Activated CD4-positive, alpha-beta T cell treated with anti-CD3 and anti-CD28 coated beads, Interleukin-2, amount 50 U/mL, for 16 hours (primary cell): ENCODE data around the gene LMF1.
"Not testable (repeated sequence)": the region's sequence is repeated elsewhere in the genome, so short reads cannot be mapped to it uniquely, and the experiment has no call there.

Source experiments
- DNase-seq: peaks from one replicate; pipeline ENCODE4 v3.0.0-alpha.2; 2020

LMF1 gene

DNA sequence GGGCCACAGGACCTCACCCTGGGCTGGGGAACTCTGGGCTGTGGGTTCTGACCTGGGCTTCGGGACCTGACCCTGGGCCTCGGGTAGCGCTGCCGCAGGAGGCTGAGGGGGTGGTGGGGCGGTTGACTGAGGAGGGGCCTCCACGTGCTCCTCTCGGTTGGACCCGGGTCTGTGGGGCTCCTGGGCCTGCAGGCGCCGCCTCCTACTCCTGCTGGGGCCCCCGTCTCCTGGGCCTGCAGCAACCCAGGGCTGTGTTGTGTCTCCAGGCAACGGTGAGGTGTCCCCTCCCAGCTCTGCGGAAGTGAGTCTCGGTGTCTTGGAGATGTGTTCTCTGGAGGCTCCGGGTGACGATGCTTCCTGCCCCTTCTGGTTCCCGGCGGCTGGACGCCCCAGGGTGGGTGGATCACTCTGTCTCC lies 128.7 kb downstream of the LMF1 start:
- no peak for DNase-seq

DNA sequence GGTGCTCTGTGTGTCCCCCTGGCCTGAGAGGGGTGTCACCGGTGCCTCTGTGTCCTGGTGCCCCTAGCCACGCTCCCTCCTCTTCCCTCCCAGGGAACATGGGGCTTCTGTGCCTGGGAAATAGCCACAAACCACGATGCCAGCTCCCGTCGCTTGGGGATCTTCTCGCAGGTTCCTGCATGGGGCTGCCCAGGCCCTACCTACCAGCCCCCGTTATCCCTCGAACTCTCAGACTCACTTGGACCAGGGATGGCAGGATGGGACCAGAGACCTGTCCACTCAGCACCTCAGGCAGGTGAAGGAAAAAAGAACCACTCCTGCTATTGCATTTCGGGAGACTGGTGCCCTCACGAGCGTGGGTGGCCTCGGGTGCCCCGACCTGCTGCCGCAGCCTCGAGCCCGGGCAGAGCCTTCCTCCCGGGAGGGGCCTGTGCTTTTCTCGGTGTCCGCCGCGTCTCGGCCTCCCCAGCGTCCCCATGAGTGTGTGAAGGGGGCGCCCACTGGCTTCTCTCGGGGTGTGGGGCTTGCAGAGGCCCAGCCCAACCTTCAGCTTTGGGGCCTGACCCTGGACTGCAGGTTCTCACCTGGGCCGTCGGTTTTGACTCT lies 129.2 kb downstream of the LMF1 start:
- no peak for DNase-seq

DNA sequence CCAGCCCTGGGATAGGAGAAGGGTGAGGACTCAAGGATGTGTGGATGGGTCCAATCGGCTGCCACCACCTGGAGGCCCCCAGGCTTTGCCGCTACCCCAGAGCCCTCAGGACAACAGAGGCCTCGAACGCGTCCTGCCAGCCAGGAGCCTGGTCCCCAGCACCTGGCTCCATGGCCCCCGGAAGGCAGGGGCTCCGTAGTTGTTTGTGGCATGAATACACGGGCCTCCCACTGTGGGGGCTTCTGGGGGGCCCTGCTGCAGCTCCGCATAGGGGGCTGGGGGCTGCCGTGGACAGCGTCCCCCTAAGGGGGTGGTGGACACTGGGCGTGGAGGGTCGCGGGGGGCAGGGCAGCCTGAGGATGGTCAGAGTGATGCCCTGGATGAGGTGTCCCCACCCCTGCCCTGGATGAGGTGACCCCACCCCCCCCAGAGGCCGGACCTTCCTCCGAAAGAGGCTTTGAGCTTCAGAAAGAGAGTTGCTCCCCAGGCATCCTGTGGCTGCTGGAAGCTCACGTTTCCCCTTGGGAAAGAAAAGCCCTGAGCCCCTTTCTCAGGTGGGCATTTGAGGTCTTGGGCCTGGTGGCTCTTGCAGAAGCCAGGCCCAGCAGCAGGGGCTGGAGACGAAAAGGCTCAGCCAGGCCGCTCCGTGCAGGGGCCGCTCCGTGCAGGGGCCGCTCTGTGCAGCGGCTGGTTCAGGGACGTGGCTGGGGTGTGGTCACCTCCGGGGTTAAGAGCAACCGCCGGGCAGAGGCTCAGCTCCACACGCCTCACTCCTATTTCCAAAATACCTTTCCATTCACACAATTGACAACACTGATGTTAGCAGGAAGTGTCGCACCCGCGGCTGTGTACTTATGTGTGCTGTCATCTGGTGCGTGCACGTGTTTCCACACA lies 130.0 kb downstream of the LMF1 start:
- DNase-seq: no peak

DNA sequence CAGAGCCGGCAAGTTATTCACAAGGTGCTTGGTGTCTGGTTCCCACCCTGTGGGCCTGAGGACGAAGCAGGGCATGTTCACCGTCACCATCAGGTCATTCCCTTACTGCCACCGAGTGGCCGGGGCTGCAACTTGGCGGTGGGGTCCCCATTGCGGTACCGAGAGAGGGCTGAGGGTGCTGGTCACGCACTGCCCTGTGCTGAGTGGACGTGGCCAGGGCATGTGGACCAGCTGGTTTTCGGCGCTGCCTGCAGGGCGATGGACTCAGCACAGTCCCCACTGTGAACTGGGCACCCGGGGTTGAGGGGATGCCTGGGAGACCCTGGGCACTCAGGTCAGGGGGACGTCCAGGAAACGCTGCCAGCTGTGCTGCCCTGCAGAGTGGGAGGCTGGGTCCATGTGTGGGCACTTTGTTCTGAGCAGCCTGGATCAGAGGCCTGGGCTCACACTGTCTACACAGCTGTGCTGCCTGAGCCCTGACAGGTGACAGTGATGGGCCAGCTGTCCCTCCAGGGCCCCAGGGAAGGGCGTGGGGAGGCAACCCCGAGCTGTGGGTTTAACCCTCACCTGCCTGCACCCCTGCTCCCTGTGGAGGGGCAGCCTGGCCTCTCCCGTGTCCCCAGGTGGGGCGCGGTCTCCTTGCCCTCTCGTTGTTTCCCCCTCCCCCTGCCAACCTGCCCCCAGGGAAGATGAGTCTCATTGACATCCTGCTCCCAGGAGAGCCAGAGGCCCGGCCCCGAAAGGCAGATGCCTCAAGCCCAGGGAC lies 131.0 kb downstream of the LMF1 start:
- no peak for DNase-seq

DNA sequence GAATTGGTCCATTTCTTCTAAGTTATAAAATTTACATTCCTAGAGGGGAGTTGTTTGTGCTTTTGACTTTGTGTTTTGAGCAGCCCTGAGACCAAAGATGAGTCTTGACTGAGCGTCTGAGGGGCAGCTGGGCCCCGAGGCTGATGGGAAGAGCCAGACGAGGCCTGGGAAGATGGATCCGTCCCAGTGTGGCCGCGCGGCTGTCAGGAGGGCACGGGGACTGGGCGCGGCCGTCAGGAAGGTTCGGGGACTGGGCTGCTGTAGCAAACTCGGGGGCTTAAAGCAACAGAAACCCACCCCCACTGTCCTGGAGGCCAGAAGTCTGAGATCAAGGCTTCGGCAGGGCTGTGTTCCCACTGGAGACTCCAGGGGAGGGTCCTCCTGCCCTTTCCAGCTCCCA lies 132.0 kb downstream of the LMF1 start:
- DNase-seq: no peak

DNA sequence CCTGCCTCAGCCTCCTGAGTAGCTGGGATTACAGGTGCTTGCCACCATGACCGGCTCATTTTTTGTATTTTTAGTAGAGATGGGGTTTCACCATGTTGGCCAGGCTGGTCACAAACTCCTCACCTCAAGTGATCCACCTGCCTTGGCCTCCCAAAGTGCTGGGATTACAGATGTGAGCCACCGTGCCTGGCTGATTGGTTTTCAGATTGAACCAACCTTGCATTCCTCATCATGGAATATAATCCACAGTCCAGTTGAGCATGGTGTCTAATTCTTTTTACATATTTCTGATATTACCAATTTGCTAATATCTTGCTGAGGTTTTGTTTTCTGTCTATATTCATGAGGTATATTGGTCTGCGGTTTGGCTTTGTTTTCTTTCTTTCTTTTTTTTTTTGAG lies 134.0 kb downstream of the LMF1 start:
- not testable (repeated sequence) for DNase-seq

DNA sequence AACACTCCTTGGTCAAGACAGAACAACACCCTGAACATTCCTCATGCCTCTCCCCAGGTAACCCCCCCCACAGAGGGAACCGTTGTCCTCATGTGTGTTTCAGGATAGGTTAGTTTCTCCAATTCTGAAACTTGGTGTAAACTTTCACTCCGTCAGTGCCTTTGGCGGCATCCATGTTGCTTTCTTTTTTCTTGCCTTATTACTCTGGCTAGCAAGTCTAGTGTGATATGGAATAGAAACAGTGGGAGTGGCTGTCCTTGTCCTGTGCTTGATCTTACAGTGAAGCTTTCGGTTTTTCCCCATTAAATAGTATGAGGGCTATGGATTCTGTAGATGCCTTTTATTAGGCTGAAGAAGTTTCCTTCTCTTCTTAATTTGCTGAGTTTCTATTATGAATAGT lies 134.6 kb downstream of the LMF1 start:
- DNase-seq: no peak

DNA sequence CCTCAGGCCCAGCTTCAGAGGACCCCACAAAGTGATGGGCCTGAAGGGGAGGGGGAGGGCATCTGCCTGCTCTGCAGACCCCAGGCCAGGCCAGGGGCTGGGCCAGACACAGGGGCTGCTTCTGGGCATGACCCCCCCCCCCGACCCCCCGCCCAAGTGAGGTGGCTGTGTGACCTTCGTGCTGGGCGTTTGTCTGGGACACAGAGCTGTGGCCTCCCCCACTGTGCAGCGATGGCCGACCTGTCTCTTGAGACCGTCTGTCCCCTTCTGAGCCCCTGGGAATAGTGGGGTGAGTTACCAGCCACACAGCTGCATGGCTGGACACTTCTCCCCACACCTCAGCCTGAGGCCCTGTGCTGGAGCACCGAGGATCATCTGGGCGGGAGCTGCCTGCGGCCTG lies 135.4 kb downstream of the LMF1 start:
- DNase-seq: no peak

DNA sequence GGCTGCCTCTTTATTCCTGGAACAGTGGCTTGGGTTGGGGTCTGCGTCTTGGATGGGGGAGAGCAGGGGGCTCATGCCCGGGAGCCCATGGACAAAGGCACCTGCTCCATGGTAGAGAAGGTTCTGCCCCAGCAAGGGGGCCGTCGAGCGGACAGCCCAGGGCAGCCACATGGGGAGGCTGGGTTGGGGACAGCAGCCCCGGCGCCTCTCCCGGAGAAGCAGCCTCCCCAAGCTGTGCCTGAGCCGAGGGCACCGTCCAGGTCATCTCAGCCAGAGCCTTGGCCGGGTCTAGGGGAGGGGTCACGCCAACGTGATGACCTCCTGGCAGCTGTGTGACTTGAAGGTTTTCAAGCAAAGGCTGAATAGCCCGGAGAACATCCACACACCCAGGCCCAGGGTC lies 137.4 kb downstream of the LMF1 start:
- no peak for DNase-seq

DNA sequence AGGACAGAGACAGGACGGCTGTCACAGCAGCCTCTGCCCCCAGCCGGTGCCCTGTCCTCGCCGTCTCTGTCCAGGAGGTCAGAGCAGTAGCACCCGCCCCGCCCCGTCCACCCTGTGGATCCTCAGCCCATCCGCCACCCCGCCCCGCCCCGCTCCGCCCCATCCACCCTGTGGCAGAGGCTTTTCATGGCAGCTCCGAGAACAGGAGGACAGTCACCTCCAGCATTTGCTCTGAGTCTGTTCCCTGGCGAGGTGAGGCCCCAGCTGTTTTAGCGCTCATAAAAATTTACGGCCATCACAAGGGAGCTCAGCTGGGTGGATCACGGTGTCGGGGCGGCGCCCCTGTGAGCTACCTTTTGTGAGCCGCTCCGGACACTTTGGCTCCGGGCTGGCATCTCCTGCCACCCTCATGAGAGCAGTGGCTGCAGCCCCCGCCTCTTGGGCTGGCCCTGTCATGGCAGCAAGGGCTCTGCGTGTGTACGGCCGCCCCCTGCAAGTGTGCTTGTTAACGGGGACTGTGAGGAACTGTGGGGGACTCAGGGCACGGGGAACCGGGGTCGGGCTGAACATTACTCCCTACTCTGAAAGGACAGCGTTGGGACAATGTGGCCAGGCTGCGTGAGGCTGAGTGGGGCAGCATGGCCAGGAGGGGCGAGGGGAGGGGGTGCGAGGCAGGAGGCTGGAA lies 138.0 kb downstream of the LMF1 start:
- no peak for DNase-seq

DNA sequence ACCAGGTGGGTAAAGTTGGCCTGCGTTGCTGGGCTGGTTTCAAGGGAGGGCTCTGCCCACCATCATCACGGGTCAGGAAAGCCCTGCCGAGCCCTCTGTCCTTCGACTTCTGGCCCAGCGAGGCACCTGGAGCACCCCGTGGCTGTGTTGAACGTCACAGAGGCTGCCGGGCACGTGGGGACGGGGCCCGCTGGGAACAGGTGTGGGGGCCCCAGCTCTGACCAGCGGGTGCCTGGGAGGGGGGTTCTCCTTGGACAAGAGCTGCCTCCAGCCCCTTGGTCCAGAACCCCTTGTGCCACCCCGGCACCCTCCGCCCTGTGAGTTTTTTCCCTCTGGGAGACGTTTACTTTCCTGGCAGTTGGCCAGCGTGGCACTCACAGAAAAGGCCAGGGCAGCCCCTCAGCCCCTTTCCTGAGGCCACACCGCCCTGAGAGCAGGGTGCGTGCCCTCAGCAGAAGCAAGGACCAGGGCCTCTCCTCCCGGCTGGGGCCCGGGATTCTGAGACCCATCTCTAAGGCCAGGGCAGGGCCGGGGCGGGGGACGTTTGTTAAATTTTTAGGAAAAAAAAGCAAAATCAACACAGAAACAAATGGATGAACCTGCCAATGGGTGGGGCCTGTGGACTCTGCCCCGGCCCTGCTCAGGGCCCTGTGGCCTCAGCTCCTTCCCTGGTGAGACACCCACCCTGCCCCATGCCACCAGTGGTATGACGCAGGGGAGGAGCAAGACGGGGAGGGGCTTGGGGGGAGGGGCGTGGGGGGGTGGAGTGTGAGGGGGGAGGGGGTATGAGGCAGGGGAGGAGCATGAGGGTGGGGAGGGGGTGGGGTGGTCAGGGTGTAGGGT lies 139.0 kb downstream of the LMF1 start:
- DNase-seq: no peak

DNA sequence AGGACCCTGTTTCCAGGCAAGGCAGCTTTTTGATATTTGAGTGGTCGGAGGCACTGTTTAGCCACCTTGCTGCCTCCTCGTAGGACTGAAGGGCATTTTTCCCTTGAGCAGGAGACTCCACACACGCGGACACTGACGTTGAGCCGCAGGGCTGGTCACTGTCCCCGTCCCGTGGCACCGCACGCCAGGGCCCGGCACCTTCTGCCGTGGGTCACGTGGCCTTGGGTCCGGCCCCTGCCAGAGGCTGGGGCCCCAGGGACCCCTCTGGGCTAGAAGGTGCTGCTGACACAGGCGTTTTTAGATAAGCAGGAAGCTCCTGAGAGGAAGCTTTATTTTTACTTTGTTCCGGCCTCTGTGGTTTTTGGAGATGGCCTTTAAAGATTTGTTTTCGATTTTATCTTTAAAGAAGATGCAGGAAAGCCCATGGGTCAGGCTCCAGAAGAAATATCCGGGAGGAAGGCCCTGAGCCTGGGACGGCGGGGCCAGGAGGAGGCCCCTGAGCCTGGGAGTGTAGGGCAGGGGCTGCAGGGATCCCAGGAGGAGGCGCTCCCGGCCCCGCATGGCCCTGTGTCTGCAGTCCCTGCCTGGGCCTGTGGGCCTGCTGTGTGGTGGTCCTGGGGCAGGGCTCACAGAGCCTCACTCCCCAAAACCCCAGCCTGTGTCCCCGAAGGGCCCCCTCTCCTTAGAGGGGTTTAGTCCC lies 139.8 kb downstream of the LMF1 start:
- no peak for DNase-seq

DNA sequence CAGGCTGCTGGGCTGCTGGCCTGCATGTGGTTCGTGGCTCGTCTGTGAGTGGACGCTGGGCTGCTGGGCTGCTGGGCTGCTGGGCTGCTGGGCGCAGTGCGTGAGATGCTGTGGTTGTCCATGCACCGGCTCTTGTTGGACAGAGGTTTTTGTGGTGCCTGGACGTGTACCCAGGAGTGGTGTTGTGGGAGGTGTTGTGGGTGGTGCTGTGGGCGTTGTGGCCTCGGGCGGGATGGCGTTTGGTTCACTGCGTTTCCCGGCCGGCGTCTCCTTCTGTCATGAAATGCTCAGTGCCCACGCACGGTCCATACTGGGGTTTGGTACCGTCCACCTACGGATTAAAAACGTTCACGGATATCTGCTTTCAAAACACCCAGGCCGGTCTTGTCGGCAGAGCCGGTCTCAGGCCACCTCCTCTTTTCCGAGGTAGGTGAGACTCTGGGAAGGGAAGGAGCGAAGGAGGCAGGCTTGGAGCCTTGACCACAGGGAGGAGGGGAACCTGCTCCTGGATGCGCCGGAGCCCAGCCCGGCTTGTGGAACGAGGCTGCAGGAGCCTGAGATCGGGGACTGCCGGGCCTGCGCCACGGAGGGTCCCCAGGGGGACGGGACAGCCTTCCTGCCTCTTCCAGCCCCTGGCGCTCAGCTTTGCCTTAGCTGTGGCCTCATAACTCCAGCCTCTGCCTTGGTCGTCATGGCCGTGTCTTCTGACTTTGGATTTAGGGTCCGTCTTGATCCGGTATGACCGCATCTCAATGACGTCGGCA lies 140.5 kb downstream of the LMF1 start:
- DNase-seq: no peak

DNA sequence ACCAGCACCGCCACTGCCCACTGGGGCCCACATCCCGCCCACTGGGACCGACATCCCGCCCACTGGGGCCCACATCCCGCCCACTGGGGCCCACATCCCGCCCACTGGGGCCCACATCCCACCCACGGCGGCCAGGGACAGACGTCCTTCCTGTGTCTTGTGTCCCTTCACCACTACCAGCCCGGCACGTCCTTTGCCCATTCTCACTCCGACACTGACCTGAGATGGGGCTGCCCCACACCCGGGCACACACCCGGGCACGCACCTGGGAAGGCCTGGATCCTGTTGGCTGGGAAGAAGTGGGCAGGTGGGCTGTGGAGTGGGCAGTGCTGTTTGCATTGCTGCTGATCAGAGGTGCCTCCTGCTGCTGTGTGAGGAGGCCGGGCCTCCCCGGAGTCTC lies 141.9 kb downstream of the LMF1 start:
- no peak for DNase-seq

DNA sequence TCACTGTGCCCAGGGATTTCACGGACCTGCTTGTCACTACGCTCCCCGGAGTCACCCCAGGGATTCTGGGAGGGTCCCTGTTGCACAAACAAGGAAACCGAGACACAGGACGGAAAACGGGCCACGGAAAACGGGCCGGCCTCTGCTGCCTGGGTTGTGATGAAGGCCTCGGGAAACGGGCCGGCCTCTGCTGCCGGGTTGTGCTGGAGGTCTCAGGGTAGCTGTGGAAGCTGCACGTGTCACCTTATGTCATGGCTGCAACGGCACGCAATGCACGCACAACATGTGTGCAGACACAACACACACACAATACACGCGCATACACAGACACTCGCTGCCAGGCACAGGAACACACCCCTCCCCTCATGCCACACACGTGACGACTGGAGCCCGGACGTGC lies 143.3 kb downstream of the LMF1 start:
- DNase-seq: no peak

DNA sequence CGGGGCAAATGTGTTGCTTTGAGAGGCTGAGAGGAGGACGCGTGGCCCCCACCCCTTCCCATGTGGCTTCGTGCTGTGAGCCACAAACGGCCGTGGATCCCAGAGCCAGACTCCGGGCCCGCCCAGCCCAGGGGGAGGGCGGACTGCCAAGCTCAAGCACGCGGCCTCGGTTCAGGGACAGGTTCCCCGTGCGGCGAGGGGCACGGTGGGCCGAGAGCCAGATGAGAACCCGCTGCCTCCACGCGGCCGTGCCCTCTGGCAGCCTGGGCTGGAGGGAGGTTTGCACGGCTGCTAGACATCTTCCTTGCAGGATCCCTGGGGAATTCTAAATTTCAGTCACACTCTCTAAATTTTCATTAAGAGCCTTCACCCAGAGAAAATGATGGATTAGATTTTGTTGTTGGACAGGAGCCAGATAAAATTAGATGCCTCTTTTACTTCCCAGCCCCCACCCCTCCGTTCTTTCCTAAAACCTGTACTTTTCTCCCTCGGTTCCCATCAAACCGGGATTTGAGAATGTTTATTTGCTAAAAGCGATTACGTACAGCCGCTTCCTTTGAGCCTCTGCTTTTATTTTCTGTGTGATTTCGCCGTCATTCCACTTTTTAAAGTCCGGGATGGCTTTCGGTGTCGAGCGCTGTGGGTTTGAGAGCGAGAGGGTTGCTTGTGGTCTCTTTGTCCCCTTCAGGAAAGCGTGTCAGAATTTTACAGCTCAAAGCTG lies 145.3 kb downstream of the LMF1 start:
- no peak for DNase-seq

DNA sequence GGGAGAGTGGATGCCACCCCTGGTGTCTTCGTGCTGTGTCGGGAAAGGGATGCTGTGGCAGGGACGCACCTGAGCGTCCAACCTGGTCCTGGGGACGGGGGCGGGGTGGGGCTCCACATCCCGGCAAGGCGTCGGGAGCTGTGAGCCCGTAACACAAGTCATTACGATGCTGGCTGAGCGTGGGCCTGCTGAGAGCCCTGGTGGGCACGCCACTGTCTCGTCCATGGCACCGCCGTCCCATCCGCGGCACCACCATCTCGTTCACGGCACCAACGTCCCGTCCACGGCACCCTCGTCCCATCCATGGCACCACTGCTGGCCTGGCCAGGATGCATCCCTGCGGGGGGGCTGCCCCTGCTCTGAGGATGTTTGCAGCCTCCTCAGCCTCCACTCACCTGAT lies 146.2 kb downstream of the LMF1 start:
- DNase-seq: no peak

DNA sequence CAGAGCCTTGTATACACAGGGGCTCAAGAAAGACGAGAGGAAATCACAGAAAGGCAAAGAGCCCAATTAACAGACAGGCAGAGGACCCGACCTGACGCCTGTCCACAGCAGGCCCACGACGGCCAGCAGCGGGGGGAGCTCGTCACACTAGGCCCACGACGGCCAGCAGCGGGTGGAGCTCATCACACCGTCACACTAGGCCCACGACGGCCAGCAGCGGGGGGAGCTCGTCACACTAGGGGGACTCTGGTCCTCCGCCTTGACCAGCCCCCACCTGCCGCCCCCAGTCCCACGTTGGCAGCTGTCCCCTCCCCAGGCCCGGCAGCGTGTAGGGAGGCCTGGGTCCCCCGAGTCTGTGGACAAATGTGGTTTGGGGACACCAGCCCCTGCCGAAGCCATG lies 146.6 kb downstream of the LMF1 start:
- DNase-seq: no peak

DNA sequence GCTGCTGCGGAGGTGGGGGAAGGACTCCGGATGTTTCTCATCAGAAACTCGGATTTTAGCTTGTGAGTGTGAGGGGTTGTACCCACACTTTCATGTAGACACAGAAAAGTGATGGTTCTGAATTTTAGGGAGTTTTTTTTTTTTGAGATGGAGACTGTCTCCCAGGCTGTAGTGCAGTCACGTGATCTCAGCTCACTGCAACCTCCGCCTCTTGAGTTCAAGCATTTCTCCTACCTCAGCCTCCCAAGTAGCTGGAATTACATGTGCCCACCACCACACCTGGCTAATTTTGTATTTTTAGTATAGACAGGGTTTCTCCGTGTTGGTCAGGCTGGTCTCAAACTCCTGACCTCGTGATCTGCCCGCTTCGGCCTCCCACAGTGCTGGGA lies 147.9 kb downstream of the LMF1 start:
- no peak for DNase-seq
